ENCODE results near the gene LCN12.

GRCh38 chr9:136951541-136952320 is at the start of gene LCN12:
- TF ChIP-seq CTCF (IDR thresholded peaks at IDR 0.05; ENCODE audit: poor library complexity, severe bottlenecking) = no peak
- TF ChIP-seq MXI1 (conservative IDR thresholded peaks at IDR 0.05; ENCODE audit: poor library complexity, severe bottlenecking) = no peak

Measured in neural cell (in vitro differentiated cells).